Activated CD4-positive, alpha-beta T cell treated with anti-CD3 and anti-CD28 coated beads for 36 hours (primary cell): ENCODE results near the gene LAMTOR5. TPM values are rescaled to one million over a fixed set of nuclear protein-coding genes. Genes with fewer than 3 reads are reported as not detected.
"Not testable (repeated sequence)": the region's sequence is repeated elsewhere in the genome, so short reads cannot be mapped to it uniquely, and the experiment has no call there.

Experiments
- ATAC-seq: fragments of 200-7000 bp; cut with Tn5 transposase; one replicate; pipeline ENCODE4 v1.10.0; 2021; ENCODE audit warnings: mild to moderate bottlenecking, moderate library complexity
- CTCF ChIA-PET: fragments of 350-600 bp; sonication (Branson Sonifier 250); formaldehyde crosslinking; loops from one replicate; lab custom pipeline; 2021; ENCODE audit warnings: antibody characterized with exemption; lab: Charles Lee
- POLR2A ChIA-PET: fragments of 350-600 bp; sonication (Branson Sonifier 250); formaldehyde crosslinking; loops from one replicate; lab custom pipeline; 2021; ENCODE audit warnings: antibody characterized with exemption, inconsistent platforms; lab: Charles Lee
- DNase-seq: peaks from one replicate; pipeline ENCODE4 v3.0.0-alpha.2; 2020
- H3K27ac Mint-ChIP-seq: one replicate; pipeline ENCODE4 v1.8.0; 2021; ENCODE audit warnings: mixed read lengths
- H3K27me3 Mint-ChIP-seq: one replicate; pipeline ENCODE4 v1.8.0; 2021; ENCODE audit warnings: mixed read lengths
- H3K36me3 Mint-ChIP-seq: one replicate; pipeline ENCODE4 v1.8.0; 2021; ENCODE audit warnings: low read depth, mixed read lengths
- H3K4me1 Mint-ChIP-seq: one replicate; pipeline ENCODE4 v1.8.0; 2021; ENCODE audit warnings: mixed read lengths
- H3K4me3 Mint-ChIP-seq: one replicate; pipeline ENCODE4 v1.8.0; 2021; ENCODE audit warnings: mild to moderate bottlenecking, moderate library complexity, mixed read lengths
- H3K9me3 Mint-ChIP-seq: one replicate; pipeline ENCODE4 v1.8.0; 2021; ENCODE audit warnings: low read depth, mixed read lengths
- intact Hi-C, 2 experiments: fragments of 100-400 bp; cut with DNase I in 1 of 2; cut with micrococcal nuclease in 1 of 2; formaldehyde crosslinking; loops; one replicate each; pipeline versions ENCODE4 v1.14.2 to v1.15.1; 2022 to 2024; cut with DNase I, micrococcal nuclease
- total RNA-seq, 2 experiments: library from RNA; stranded (reverse); gene quantifications; one replicate each; pipeline ENCODE4 v1.2.3, GENCODE V29; 2021

LAMTOR5 gene
- total RNA-seq, 2 experiments from 2014 or later = 141 to 155 TPM

DNA sequence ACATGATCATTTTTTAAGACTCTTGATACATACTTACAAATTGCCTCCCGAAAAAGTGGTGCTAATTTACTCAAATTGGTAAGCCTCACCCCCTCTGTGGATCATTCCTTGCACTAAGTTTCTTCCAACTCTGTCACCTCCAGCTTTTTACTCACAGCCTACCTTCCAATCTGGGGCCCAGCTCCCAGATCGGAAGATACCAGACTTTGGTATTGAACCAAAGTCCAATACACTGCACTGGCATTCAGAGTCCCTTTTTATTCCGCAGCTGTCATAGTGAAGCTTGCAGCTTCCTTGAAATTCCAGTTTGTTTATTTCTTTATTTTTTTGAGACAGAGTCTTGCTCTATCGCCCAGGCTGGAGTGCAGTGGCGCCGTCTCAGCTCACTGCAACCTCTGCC is 1.8 kb upstream of the LAMTOR5 start:
- no peaks in the 10 kb centered on the region for H3K9me3 Mint-ChIP-seq
- H3K4me1 Mint-ChIP-seq = peaks cover 17% of the 10 kb centered on the region
- H3K27me3 Mint-ChIP-seq = no peaks in the 10 kb centered on the region
- ATAC-seq (no peak), DNase-seq (no peak)
- intact Hi-C loops = loop anchor here in 1 of 2 experiments (10.0 kb wide), 1 partner anchor 375 kb away; no protein-coding TSS in a partner anchor
- POLR2A ChIA-PET = interaction anchor here (0.6 to 2.3 kb wide), 2 partner anchors 70 to 993 kb away, joined by 3 to 15 read pairs; partner anchors contain the start of gene RBM15
- peak overlapping the region; percentile 98 for H3K4me3 Mint-ChIP-seq
- H3K27ac Mint-ChIP-seq = no peak overlapping the region
- peaks cover 11% of the 10 kb centered on the region for H3K36me3 Mint-ChIP-seq
- CTCF ChIA-PET = interaction anchor here (0.6 to 9.7 kb wide), 14 partner anchors 11 to 372 kb away, joined by 3 to 94 read pairs (median 4); partner anchors contain the start of gene RBM15

GRCh38 chr1:110408488-110408887 is 994 bp upstream of the LAMTOR5 start:
- Mint-ChIP-seq H3K27ac (no peak overlapping the region), H3K36me3 (peaks cover 17% of the 10 kb centered on the region), H3K27me3 (no peaks in the 10 kb centered on the region), H3K9me3 (no peaks in the 10 kb centered on the region), H3K4me3 (peak overlapping the region; percentile 98), H3K4me1 (peaks cover 17% of the 10 kb centered on the region)
- POLR2A ChIA-PET = interaction anchor here (2.3 kb wide), 1 partner anchor 70 kb away, joined by 15 read pairs; the partner anchor contains the start of gene RBM15
- intact Hi-C loops = loop anchor here in 1 of 2 experiments (10.0 kb wide), 1 partner anchor 376 kb away; no protein-coding TSS in a partner anchor
- DNase-seq (no peak), ATAC-seq (no peak)
- CTCF ChIA-PET = interaction anchor here (0.8 to 9.7 kb wide), 18 partner anchors 9 to 205 kb away, joined by 3 to 94 read pairs (median 4); partner anchors contain the start of gene RBM15

- peaks cover 19% of the 10 kb centered on the region for H3K36me3 Mint-ChIP-seq
- peak overlapping the region; percentile 100 for H3K27ac Mint-ChIP-seq
- H3K4me1 Mint-ChIP-seq = peaks cover 17% of the 10 kb centered on the region
- not testable (repeated sequence) for DNase-seq, H3K27me3 Mint-ChIP-seq, H3K9me3 Mint-ChIP-seq, ATAC-seq
- POLR2A ChIA-PET = interaction anchor here (1.3 kb wide), 1 partner anchor 10 kb away, joined by 3 read pairs; no protein-coding TSS in a partner anchor
- CTCF ChIA-PET = interaction anchor here (1.2 kb wide), 1 partner anchor 54 kb away, joined by 6 read pairs; no protein-coding TSS in a partner anchor
- H3K4me3 Mint-ChIP-seq = peak overlapping the region; percentile 98
- intact Hi-C loops = loop anchor here in 1 of 2 experiments (2.0 to 10.0 kb wide), 2 partner anchors 198 to 378 kb away; no protein-coding TSS in a partner anchor
Measured at GRCh38 chr1:110406407-110406806, 1.1 kb downstream of the LAMTOR5 start.

DNA sequence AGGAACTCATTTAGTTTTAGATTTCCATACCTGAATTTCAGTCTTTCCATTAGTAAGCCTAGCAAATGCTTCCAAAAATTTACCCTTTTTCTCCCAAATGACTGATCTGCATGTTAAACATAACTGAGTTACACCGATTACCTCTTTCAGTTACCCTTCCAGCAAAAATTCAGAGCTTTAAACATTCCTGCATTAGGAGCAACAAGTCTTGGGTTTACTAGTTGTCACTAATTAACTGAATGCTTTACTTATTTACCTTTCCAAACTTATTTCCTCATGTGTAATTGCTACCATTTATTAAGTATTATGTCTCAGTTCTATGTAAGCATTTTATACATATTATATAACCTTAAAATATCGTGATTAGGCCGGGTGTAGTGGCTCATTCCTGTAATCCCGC is 3.1 kb downstream of the LAMTOR5 start:
- Mint-ChIP-seq H3K27me3 (no peaks in the 10 kb centered on the region), H3K27ac (no peak overlapping the region), H3K4me1 (peaks cover 17% of the 10 kb centered on the region), H3K9me3 (no peaks in the 10 kb centered on the region), H3K36me3 (peaks cover 28% of the 10 kb centered on the region), H3K4me3 (no peak overlapping the region)
- intact Hi-C loops = loop anchor here in 1 of 2 experiments (10.0 kb wide), 1 partner anchor 380 kb away; no protein-coding TSS in a partner anchor
- DNase-seq (no peak), ATAC-seq (no peak)
- POLR2A ChIA-PET = interaction anchor here (0.6 to 0.7 kb wide), 2 partner anchors 55 to 493 kb away, joined by 3 to 5 read pairs; no protein-coding TSS in a partner anchor
- CTCF ChIA-PET = interaction anchor here (0.6 to 2.2 kb wide), 5 partner anchors 9 to 289 kb away, joined by 3 to 6 read pairs (median 3); partner anchors contain the start of gene RBM15

- H3K27me3 Mint-ChIP-seq = no peaks in the 10 kb centered on the region
- H3K4me3 Mint-ChIP-seq = no peak overlapping the region
- H3K27ac Mint-ChIP-seq = no peak overlapping the region
- intact Hi-C loops = loop anchor here in 1 of 2 experiments (10.0 kb wide), 1 partner anchor 381 kb away; no protein-coding TSS in a partner anchor
- DNase-seq (no peak), ATAC-seq (no peak)
- peaks cover 14% of the 10 kb centered on the region for H3K4me1 Mint-ChIP-seq
- H3K36me3 Mint-ChIP-seq = peaks cover 28% of the 10 kb centered on the region
- ChIA-PET POLR2A (interaction anchor here (0.6 kb wide), 1 partner anchor 64 kb away, joined by 6 read pairs; no protein-coding TSS in a partner anchor), CTCF (interaction anchor here (0.5 to 2.2 kb wide), 5 partner anchors 9 to 207 kb away, joined by 3 to 6 read pairs (median 4); no protein-coding TSS in a partner anchor)
- no peaks in the 10 kb centered on the region for H3K9me3 Mint-ChIP-seq
Measured at GRCh38 chr1:110403805-110404204, 3.7 kb downstream of the LAMTOR5 start.

GRCh38 chr1:110396259-110396958 is 11.1 kb downstream of the LAMTOR5 start:
- H3K36me3 Mint-ChIP-seq = peaks cover 33% of the 10 kb centered on the region
- CTCF ChIA-PET = interaction anchor here (1.1 to 1.6 kb wide), 2 partner anchors 64 to 189 kb away, joined by 3 read pairs; no protein-coding TSS in a partner anchor
- not testable (repeated sequence) for DNase-seq

GRCh38 chr1:110394493-110394820 is 13.0 kb downstream of the LAMTOR5 start:
- no peak overlapping the region for H3K27ac Mint-ChIP-seq
- no peak overlapping the region for H3K4me3 Mint-ChIP-seq

More at GRCh38 chr1:110396259-110396958, 11.1 kb downstream of the LAMTOR5 start:
- H3K27me3 Mint-ChIP-seq, H3K27ac Mint-ChIP-seq, ATAC-seq, H3K9me3 Mint-ChIP-seq, H3K4me3 Mint-ChIP-seq, intact Hi-C loops, H3K4me1 Mint-ChIP-seq: not testable (repeated sequence)
- POLR2A ChIA-PET = interaction anchor here (1.3 kb wide), 1 partner anchor 10 kb away, joined by 3 read pairs; no protein-coding TSS in a partner anchor

DNA sequence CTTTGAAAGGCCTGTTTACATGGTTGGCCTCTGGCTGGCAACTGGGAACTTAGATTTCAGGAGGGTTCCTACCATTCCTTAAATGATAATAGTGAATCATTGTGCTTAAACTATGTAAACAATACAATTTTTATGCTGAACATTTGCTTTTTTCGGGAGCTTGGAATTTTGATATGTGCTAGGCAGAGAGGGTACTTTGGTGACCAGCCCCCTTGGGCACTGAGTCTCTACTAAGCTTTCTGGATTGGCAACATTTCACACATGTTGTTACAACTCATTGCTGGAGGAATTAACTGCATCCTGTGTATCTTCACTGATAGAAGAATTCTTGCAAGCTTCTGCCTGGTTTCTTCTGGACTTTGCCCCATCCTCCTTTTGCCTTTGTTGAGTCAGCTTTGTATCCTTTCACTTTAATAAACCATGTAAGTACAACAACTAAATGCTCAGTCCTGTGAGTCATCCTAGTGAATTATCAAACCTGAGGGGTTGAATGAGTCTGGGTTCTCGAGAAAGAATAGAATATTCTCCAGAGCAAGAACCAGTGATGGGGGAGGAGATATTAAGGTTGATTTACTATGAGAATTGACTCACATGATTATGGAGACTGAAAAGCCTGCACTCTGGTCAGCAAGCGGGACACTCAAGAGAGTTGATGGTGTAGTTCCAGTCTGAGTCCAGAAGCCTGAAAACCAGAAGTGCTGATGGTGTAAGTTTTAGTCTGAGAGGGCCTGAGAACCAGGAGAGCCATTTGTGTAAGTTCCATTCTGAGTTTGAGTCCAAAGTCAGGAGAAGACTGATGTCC is 13.6 kb downstream of the LAMTOR5 start:
- intact Hi-C loops = no loop called here
- ChIA-PET POLR2A (no interaction called here), CTCF (interaction anchor here (1.3 kb wide), 1 partner anchor 55 kb away, joined by 3 read pairs; the partner anchor contains the start of gene RBM15)

More at GRCh38 chr1:110394493-110394820, 13.0 kb downstream of the LAMTOR5 start:
- H3K27me3 Mint-ChIP-seq = no peaks in the 10 kb centered on the region
- H3K9me3 Mint-ChIP-seq = no peaks in the 10 kb centered on the region
- intact Hi-C loops = no loop called here
- ChIA-PET CTCF (no interaction called here), POLR2A (no interaction called here)
- peaks cover 24% of the 10 kb centered on the region for H3K36me3 Mint-ChIP-seq
- DNase-seq (no peak), ATAC-seq (no peak)
- H3K4me1 Mint-ChIP-seq = no peaks in the 10 kb centered on the region

GRCh38 chr1:110393286-110393685 is 14.2 kb downstream of the LAMTOR5 start:
- H3K9me3 Mint-ChIP-seq = no peaks in the 10 kb centered on the region
- H3K27me3 Mint-ChIP-seq = no peaks in the 10 kb centered on the region
- H3K36me3 Mint-ChIP-seq = peaks cover 20% of the 10 kb centered on the region
- intact Hi-C loops = no loop called here
- ATAC-seq (no peak), DNase-seq (no peak)
- ChIA-PET POLR2A (no interaction called here), CTCF (interaction anchor here (1.3 kb wide), 1 partner anchor 54 kb away, joined by 3 read pairs; the partner anchor contains the start of gene RBM15)
- no peak overlapping the region for H3K4me3 Mint-ChIP-seq
- H3K27ac Mint-ChIP-seq = no peak overlapping the region
- H3K4me1 Mint-ChIP-seq = no peaks in the 10 kb centered on the region

More for the DNA sequence above, 13.6 kb downstream of the LAMTOR5 start:
- Mint-ChIP-seq H3K27me3 (no peaks in the 10 kb centered on the region), H3K4me1 (no peaks in the 10 kb centered on the region), H3K4me3 (no peak overlapping the region), H3K9me3 (no peaks in the 10 kb centered on the region), H3K27ac (no peak overlapping the region), H3K36me3 (peaks cover 24% of the 10 kb centered on the region)
- ATAC-seq = no peak
- no peak for DNase-seq

DNA sequence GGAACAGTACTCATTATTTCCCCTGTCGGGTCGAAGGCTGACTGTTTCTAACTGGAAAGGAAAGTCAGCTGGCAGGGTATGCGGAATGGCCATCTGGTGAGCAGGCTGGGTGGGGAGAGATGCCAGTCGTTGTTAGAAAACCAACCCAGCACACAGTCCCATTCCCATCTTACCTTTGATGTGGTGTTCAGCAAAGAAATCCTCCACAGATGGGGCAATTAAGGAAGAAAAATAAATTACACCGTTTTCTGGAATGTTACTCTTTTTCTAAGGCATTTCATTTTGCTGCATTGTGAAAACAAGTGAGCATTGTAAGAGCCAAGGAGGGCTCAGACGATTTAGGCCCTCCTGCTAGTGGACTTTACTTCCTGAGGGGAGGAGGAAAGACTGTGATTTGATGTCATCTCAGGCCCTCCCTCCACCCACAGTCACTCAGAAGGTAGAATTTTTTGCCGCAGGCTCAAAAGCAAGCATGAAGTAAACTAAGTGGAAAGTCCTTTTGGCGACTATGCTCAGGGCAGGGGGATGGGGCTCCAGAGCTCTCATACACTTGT is 16.7 kb downstream of the LAMTOR5 start, which contains the start of gene SLC16A4:
TSS of gene SLC16A4 (minus strand) at position 335 of the 554 bp plus-strand sequence. CDS start 1,703 bp downstream, outside the sequence.
- no peak within 1 kb of the TSS for H3K4me3 Mint-ChIP-seq
- H3K27me3 Mint-ChIP-seq = no peaks in the 10 kb centered on the region
- H3K9me3 Mint-ChIP-seq = no peaks in the 10 kb centered on the region
- peaks cover 11% of the 10 kb centered on the region for H3K36me3 Mint-ChIP-seq
- intact Hi-C loops = no loop called here
- POLR2A ChIA-PET = no interaction called here
- CTCF ChIA-PET = interaction anchor here (0.8 to 1.1 kb wide), 2 partner anchors 21 to 105 kb away, joined by 3 read pairs; no protein-coding TSS in a partner anchor
- no peak within 1 kb of the TSS for H3K27ac Mint-ChIP-seq
- H3K4me1 Mint-ChIP-seq = peaks cover 5% of the 10 kb centered on the region
- DNase-seq = no peak
- ATAC-seq = no peak
